ENCODE data around the gene RAB3GAP1. TPM values are rescaled to one million over a fixed set of nuclear protein-coding genes. Genes with fewer than 3 reads are reported as not detected.
"Not testable (repeated sequence)": the region's sequence is repeated elsewhere in the genome, so short reads cannot be mapped to it uniquely, and the experiment has no call there.

The RAB3GAP1 gene
- total RNA-seq, 1 donor from 2014 or later, result 49.3 TPM

DNA sequence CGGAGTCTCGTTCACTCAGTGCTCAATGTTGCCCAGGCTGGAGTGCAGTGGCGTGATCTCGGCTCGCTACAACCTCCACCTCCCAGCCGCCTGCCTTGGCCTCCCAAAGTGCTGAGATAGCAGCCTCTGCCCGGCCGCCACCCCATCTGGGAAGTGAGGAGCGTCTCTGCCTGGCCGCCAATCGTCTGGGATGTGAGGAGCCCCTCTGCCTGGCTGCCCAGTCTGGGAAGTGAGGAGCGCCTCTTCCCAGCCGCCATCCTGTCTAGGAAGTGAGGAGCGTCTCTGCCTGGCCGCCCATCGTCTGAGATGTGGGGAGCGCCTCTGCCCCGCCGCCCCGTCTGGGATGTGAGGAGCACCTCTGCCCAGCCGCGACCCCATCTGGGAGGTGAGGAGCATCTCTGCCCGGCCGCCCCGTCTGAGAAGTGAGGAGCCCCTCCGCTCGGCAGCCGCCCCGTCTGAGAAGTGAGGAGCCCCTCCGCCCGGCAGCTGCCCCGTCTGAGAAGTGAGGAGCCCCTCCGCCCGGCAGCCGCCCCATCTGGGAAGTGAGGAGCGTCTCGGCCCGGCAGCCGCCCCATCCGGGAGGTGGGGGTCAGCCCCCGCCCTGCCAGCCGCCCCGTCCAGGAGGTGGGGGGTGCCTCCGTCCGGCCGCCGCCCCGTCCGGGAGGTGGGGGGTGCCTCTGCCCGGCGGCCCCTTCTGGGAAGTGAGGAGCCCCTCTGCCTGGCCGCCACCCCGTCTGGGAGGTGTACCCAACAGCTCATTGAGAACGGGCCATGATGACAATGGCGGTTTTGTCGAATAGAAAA lies 53.6 kb downstream of the RAB3GAP1 start:
- H3K36me3 ChIP-seq (ENCODE audit: insufficient read depth, low read length); H3K9me3 Mint-ChIP-seq (ENCODE audit: unreplicated experiment); FAIRE-seq; H3K4me3 ChIP-seq (ENCODE audit: insufficient read depth, low read depth, low read length); H3K9ac ChIP-seq (ENCODE audit: low read length); H3K4me2 ChIP-seq (ENCODE audit: low read length); H3K27ac Mint-ChIP-seq (ENCODE audit: unreplicated experiment); H3K27me3 ChIP-seq (ENCODE audit: insufficient read depth, low read length); H3K4me3 Mint-ChIP-seq (ENCODE audit: unreplicated experiment); H3K9me3 ChIP-seq (ENCODE audit: insufficient read depth, low read depth, low read length); H3K27ac ChIP-seq (ENCODE audit: low read depth, low read length); H3K27me3 Mint-ChIP-seq (ENCODE audit: low read depth, unreplicated experiment); H3K4me1 Mint-ChIP-seq (ENCODE audit: low read depth, unreplicated experiment); H2AFZ ChIP-seq (ENCODE audit: low read depth, low read length); DNase-seq (ENCODE audit: low read depth); H3K4me1 ChIP-seq (ENCODE audit: insufficient read depth, low read length): not testable (repeated sequence)
- Histone ChIP-seq H3K79me2 (ENCODE audit: insufficient read depth, low read length) (peaks cover 12% of the 10 kb centered on the region), H4K20me1 (ENCODE audit: insufficient read depth, low read length) (peaks cover 11% of the 10 kb centered on the region)
- H3K36me3 Mint-ChIP-seq (ENCODE audit: low read depth, unreplicated experiment), result peaks cover 17% of the 10 kb centered on the region

DNA sequence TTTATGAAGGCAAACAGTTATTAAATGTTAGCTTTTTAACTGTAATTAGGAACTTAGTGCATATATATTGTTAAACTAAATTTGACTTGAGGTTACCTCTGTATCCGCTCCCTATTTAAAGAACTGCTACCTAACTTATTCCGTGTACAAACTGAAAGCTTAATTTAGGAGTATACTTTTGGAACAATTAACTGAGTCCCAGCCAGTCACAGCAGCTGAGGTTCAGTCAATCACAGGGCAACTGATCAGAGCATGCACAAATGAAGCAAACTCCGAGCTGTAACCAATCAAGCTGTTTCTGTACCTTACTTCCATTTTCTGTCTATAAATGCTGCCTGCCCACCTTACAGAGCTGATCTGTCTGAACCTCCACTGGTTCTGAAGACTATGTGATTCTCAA lies 61.2 kb downstream of the RAB3GAP1 start:
- Mint-ChIP-seq H3K27ac (ENCODE audit: unreplicated experiment) (no peak overlapping the region), H3K27me3 (ENCODE audit: low read depth, unreplicated experiment) (no peaks in the 10 kb centered on the region), H3K36me3 (ENCODE audit: low read depth, unreplicated experiment) (peaks cover 8% of the 10 kb centered on the region), H3K9me3 (ENCODE audit: unreplicated experiment) (peaks cover 4% of the 10 kb centered on the region), H3K4me1 (ENCODE audit: low read depth, unreplicated experiment) (no peaks in the 10 kb centered on the region), H3K4me3 (ENCODE audit: unreplicated experiment) (no peak overlapping the region)
- H3K4me3 ChIP-seq (ENCODE audit: insufficient read depth, low read depth, low read length), result no peak overlapping the region
- no peaks in the 10 kb centered on the region for H3K9me3 ChIP-seq (ENCODE audit: insufficient read depth, low read depth, low read length)
- FAIRE-seq (no peak), DNase-seq (ENCODE audit: low read depth) (no peak)
- H3K27ac ChIP-seq (ENCODE audit: low read depth, low read length), result no peak overlapping the region
- no peaks in the 10 kb centered on the region for H3K4me1 ChIP-seq (ENCODE audit: insufficient read depth, low read length)
- no peak overlapping the region for H2AFZ ChIP-seq (ENCODE audit: low read depth, low read length)
- TF ChIP-seq EZH2 (IDR thresholded peaks at IDR 0.05; ENCODE audit: insufficient read depth, low read length), result no peak
- TF ChIP-seq, protein P1, sequence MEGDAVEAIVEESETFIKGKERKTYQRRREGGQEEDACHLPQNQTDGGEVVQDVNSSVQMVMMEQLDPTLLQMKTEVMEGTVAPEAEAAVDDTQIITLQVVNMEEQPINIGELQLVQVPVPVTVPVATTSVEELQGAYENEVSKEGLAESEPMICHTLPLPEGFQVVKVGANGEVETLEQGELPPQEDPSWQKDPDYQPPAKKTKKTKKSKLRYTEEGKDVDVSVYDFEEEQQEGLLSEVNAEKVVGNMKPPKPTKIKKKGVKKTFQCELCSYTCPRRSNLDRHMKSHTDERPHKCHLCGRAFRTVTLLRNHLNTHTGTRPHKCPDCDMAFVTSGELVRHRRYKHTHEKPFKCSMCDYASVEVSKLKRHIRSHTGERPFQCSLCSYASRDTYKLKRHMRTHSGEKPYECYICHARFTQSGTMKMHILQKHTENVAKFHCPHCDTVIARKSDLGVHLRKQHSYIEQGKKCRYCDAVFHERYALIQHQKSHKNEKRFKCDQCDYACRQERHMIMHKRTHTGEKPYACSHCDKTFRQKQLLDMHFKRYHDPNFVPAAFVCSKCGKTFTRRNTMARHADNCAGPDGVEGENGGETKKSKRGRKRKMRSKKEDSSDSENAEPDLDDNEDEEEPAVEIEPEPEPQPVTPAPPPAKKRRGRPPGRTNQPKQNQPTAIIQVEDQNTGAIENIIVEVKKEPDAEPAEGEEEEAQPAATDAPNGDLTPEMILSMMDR (IDR thresholded peaks at IDR 0.05; ENCODE audit: insufficient read depth, low read depth, low read length), result no peak
- no peak overlapping the region for H3K9ac ChIP-seq (ENCODE audit: low read length)
- H3K4me2 ChIP-seq (ENCODE audit: low read length), result no peak overlapping the region
- peaks cover 11% of the 10 kb centered on the region for H4K20me1 ChIP-seq (ENCODE audit: insufficient read depth, low read length)
- H3K79me2 ChIP-seq (ENCODE audit: insufficient read depth, low read length), result peaks cover 8% of the 10 kb centered on the region
- peaks cover 19% of the 10 kb centered on the region for H3K36me3 ChIP-seq (ENCODE audit: insufficient read depth, low read length)
- no peaks in the 10 kb centered on the region for H3K27me3 ChIP-seq (ENCODE audit: insufficient read depth, low read length)

DNA sequence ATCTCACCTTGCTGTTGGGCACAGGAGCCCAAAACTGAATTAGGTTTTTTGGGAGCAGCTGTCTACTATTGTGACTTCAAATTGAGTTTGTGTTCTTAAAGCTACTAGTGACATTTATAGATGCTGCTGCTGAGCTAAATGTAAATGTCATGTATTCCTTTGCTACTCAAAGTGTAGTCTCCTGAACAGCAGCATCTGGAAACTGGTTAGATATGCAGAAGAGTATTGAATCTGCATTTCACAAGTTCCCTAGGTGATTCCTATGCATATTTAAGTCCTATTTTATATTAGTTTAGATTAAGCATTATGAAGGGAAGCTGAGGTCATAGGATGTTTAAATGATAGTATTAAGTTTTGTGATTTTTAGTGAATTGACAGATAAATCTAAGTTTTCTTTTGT lies 67.5 kb downstream of the RAB3GAP1 start:
- TF ChIP-seq, protein P1 (IDR thresholded peaks at IDR 0.05; ENCODE audit: insufficient read depth, low read depth, low read length), result no peak
- TF ChIP-seq EZH2 (IDR thresholded peaks at IDR 0.05; ENCODE audit: insufficient read depth, low read length), result no peak
- no peaks in the 10 kb centered on the region for H3K4me1 ChIP-seq (ENCODE audit: insufficient read depth, low read length)
- Mint-ChIP-seq H3K27ac (ENCODE audit: unreplicated experiment) (no peak overlapping the region), H3K36me3 (ENCODE audit: low read depth, unreplicated experiment) (peaks cover 9% of the 10 kb centered on the region), H3K9me3 (ENCODE audit: unreplicated experiment) (peaks cover 4% of the 10 kb centered on the region), H3K27me3 (ENCODE audit: low read depth, unreplicated experiment) (no peaks in the 10 kb centered on the region), H3K4me3 (ENCODE audit: unreplicated experiment) (no peak overlapping the region), H3K4me1 (ENCODE audit: low read depth, unreplicated experiment) (no peaks in the 10 kb centered on the region)
- peaks cover 7% of the 10 kb centered on the region for H3K36me3 ChIP-seq (ENCODE audit: insufficient read depth, low read length)
- peaks cover 3% of the 10 kb centered on the region for H3K79me2 ChIP-seq (ENCODE audit: insufficient read depth, low read length)
- FAIRE-seq (no peak), DNase-seq (ENCODE audit: low read depth) (no peak)
- no peaks in the 10 kb centered on the region for H3K27me3 ChIP-seq (ENCODE audit: insufficient read depth, low read length)
- H3K9me3 ChIP-seq (ENCODE audit: insufficient read depth, low read depth, low read length), result no peaks in the 10 kb centered on the region
- H3K4me3 ChIP-seq (ENCODE audit: insufficient read depth, low read depth, low read length), result no peak overlapping the region
- H3K9ac ChIP-seq (ENCODE audit: low read length), result no peak overlapping the region
- no peak overlapping the region for H3K27ac ChIP-seq (ENCODE audit: low read depth, low read length)
- H4K20me1 ChIP-seq (ENCODE audit: insufficient read depth, low read length), result no peaks in the 10 kb centered on the region
- no peak overlapping the region for H3K4me2 ChIP-seq (ENCODE audit: low read length)
- no peak overlapping the region for H2AFZ ChIP-seq (ENCODE audit: low read depth, low read length)
